Stimulated activated naive CD8-positive, alpha-beta T cell treated with anti-CD3 and anti-CD28 coated beads, Interleukin-15, amount 100 ng/mL, for 72 hours (primary cell): ENCODE results near the gene PRR33.

Experiments used
- ATAC-seq: fragments of 150-1000 bp; cut with Tn5 transposase; 2 replicates; pipeline ENCODE4 v1.10.0; 2021; ENCODE audit warnings: mild to moderate bottlenecking, moderate library complexity
- DNase-seq, 2 donors: peaks; one replicate each; pipeline ENCODE4 v3.0.0; 2021 to 2022
- H3K27ac Mint-ChIP-seq, 2 donors: one replicate each; pipeline ENCODE4 v1.8.0; 2022; ENCODE audit warnings: mild to moderate bottlenecking in 2 of 2, mixed read lengths in 2 of 2, moderate library complexity in 2 of 2
- H3K27me3 Mint-ChIP-seq: one replicate; pipeline ENCODE4 v1.8.0; 2022; ENCODE audit warnings: mixed read lengths
- H3K4me1 Mint-ChIP-seq: one replicate; pipeline ENCODE4 v1.8.0; 2022; ENCODE audit warnings: mild to moderate bottlenecking, mixed read lengths
- H3K4me3 Mint-ChIP-seq, 2 donors: one replicate each; pipeline ENCODE4 v1.8.0; 2022; ENCODE audit warnings: mild to moderate bottlenecking in 2 of 2, mixed read lengths in 2 of 2, moderate library complexity in 1 of 2
- H3K9me3 Mint-ChIP-seq, 2 donors: one replicate each; pipeline ENCODE4 v1.8.0; 2022; ENCODE audit warnings: mixed read lengths in 2 of 2

PRR33 gene

DNA sequence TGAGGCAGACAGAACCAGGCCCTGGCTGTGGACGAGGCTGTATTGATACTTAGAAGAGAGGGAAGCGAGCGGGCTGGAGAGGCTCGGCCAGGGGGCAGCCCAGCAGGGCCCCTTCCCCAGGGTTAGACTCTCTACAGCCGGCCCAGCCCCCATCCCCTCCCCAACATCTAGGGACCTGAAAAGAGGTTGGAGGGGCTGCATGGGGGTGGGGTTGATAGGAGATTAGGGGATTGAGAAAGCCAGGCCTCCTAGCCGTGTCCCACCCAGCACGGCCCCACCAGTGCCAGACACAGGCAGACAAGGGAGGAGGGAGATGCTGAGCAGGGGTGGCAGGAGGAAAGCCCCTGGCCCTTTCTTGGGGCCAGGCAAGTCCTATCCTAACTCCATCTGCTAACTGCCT lies 33.1 kb downstream of the PRR33 start:
- H3K4me1 Mint-ChIP-seq: peaks cover 43% of the 10 kb centered on the region
- no peaks in the 10 kb centered on the region for H3K27me3 Mint-ChIP-seq
- ATAC-seq: no peak
- no peak overlapping the region for H3K4me3 Mint-ChIP-seq
- DNase-seq: no peak
- peak overlapping the region in 1 of 2 donors; percentile 15 for H3K27ac Mint-ChIP-seq
- no peaks in the 10 kb centered on the region for H3K9me3 Mint-ChIP-seq

DNA sequence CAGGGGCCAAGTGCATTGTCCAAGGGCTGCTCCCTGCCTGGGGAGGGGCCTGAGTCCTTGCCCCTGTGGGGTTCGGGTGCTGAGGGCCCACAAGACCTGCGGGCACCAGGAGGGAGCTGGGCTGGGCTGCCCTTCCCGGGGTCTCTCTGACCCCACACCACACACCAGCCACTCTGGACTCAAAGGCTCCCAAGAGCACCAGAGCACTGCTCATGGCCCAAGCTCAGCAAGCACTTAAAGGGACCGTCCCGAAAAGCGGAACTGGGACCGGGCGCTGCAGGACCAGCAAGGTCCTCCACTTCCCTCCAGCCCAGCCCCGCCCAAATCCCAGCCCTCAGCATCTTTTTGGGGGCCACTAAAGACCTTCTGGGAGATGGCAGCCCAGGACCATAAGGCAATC lies 33.5 kb downstream of the PRR33 start:
- no peak for DNase-seq
- Mint-ChIP-seq H3K27ac (no peak overlapping the region), H3K4me1 (peaks cover 44% of the 10 kb centered on the region), H3K9me3 (no peaks in the 10 kb centered on the region), H3K27me3 (no peaks in the 10 kb centered on the region), H3K4me3 (no peak overlapping the region)
- ATAC-seq: no peak

DNA sequence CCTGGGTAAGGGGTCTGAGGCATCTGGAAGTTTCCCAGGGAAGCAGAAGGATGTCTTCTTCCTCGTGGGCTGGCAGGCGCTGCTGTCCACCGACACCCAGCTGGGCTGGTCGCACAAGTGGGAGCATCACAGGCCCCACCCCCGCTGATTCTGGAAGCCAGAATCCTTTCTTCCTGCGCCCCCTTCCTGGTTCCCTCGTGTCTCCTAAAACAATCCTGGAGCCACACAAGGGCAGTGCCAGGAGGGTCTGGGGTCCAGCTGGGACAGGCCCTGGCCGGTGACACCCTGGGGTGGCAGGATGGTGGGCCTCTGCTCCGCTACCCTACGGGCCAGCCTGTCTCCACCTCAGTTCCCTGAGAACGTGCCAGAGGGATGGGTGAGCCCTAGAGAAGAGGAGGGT lies 34.6 kb downstream of the PRR33 start:
- DNase-seq: no peak
- no peak overlapping the region for H3K27ac Mint-ChIP-seq
- no peak overlapping the region for H3K4me3 Mint-ChIP-seq
- H3K9me3 Mint-ChIP-seq: no peaks in the 10 kb centered on the region
- peaks cover 55% of the 10 kb centered on the region for H3K4me1 Mint-ChIP-seq
- no peaks in the 10 kb centered on the region for H3K27me3 Mint-ChIP-seq
- no peak for ATAC-seq

DNA sequence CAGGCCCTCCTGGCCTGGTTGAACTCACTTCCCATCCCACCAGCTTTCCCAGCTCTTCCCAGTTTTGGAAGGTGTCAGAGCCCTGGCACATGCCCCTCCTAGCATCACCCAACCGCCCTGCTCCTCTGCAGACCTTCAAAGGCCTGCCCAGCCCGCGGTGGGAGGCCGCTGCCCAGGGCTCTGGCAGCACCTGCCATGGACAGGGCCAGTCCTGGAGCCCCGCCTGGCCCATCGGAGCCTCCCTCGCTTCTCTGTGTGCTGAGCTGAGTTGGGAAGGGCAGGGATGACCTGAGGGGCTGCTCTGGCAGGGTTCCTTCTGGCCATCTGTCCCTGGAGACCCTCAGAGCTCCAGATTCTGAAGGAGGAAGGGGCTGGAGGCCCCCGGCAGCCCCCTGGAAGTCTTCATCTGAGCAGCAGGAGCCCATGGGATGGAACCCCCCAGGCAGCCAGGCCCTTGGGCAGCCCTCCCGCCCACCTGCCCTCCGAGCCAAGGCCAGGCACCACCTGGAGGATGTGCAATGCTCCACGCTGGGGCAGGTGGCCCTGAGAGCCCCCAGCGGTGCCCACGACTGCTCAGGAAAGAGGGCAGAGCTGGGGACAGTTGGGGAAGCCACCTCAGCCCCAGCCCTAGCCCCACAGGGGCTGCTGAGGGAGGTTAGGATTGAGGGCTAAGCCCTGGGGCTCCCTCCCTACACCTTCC lies 35.2 kb downstream of the PRR33 start:
- H3K27ac Mint-ChIP-seq: peak overlapping the region; percentile 12 to 74
- DNase-seq (no peak), ATAC-seq (no peak)
- no peaks in the 10 kb centered on the region for H3K9me3 Mint-ChIP-seq
- H3K4me3 Mint-ChIP-seq: peak overlapping the region; percentile 4 to 98
- H3K4me1 Mint-ChIP-seq: peaks cover 61% of the 10 kb centered on the region
- H3K27me3 Mint-ChIP-seq: no peaks in the 10 kb centered on the region

DNA sequence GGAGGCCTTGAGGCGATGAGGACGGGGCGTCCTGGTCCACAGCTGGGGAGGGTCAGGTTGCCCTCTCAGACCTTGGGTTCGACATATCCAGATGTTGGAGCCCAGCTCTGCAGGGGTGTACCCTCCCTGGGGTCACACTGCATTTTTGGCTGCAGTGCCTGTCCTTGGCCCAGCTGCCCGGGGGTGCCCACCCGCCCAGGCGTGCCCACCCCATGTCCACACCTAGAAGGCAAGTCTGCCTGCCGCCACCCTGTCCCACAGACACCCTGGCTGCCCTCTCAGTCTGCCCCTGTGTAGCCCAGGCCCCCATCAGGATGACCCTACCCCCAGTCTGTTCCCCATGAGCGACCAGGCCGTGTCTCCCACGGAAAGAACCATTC lies 35.8 kb downstream of the PRR33 start:
- H3K9me3 Mint-ChIP-seq: no peaks in the 10 kb centered on the region
- H3K4me3 Mint-ChIP-seq: peak overlapping the region; percentile 91 to 98
- ATAC-seq (no peak), DNase-seq (no peak)
- H3K27me3 Mint-ChIP-seq: no peaks in the 10 kb centered on the region
- peaks cover 67% of the 10 kb centered on the region for H3K4me1 Mint-ChIP-seq
- peak overlapping the region; percentile 12 to 81 for H3K27ac Mint-ChIP-seq

DNA sequence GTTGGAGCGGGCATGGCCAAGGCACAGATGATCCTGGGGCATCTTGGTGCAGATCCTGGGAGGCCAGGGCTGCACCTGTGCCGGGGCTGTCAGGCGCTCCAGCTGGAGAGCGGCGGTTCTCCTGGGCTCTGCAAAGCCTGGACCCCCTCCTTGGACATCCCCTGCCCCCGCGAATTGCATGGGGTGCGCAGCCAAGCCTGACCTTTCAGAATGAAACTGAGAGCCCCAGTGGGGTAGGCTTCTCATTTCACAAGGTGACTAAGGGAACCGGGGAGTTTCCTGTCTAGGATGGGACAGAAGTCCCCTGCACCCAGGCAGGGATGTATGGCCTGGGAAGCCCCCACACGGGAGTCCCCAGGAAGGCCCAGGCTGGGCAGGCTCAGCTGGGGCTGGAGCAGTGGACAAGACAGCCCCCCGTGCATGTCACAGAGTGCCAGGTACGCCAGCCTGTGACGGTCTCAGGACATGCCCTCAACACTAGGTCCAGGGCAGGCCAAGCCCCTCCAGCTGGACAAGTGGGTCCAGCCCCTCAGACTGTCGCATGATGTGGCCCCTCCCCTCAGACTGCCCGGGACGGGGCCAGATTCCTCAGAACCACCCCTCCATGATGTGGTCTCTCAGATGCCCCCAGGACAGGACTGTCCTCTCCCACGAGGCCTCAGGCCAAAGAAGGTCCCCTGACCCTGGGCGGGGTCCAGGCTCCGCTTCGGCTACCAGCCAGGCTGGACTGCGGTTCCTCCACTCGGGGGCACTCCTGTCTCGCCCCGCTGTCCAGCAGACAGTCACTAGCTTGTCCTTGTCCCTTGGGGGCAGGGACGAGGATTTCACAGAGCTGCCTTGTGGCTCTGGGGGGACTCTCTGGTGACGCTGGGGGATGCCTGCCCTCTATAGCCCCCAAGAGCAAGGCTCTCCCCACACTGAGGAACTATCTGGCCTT lies 36.5 kb downstream of the PRR33 start:
- peak; percentile 63 to 82 for DNase-seq
- peak overlapping the region; percentile 91 to 98 for H3K4me3 Mint-ChIP-seq
- peak; percentile 54 for ATAC-seq
- peak overlapping the region; percentile 46 to 81 for H3K27ac Mint-ChIP-seq
- H3K27me3 Mint-ChIP-seq: no peaks in the 10 kb centered on the region
- peaks cover 74% of the 10 kb centered on the region for H3K4me1 Mint-ChIP-seq
- H3K9me3 Mint-ChIP-seq: no peaks in the 10 kb centered on the region

DNA sequence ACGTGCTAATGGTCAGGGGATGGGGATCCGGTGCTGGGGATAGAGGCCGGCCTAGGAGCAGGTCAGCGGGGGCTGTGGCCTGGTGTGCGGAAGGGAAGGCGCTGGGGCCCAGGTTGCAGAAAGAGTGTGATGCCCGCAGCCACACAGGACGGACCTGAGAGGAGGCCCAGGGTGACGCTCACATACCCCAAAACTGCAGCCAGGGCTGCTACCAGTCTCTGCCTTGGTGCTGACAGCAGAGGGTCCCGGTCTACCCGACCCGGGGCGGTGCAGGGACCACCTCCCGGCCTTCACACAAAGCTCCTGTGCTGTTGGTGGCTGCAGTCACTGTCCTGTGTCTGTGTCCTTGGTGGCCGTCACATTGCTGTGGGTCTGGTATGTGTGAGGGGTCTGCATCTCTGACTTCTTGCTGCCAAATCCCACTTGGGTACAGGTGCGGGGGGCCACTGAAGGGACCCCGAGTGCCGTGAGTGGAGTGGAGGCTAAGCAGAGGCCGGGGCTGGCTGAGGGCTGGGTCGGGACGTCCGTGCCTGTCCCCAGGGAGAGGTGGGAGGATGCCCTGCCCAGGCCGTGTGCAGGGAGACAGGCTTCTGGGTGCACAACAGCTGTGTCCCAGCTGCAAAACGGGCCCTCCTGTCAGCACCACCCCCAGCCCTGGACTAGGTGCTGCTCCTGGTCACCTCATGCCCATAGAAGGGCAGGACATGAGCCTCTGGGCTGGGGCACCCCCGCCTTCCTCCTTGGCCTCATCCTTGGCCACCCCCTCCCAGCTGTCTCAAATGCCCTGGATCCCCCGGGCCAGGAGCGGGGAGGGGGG lies 37.4 kb downstream of the PRR33 start:
- H3K9me3 Mint-ChIP-seq: no peaks in the 10 kb centered on the region
- peak overlapping the region; percentile 98 to 99 for H3K27ac Mint-ChIP-seq
- peak in 1 of 2 donors; percentile 58 for DNase-seq
- H3K27me3 Mint-ChIP-seq: no peaks in the 10 kb centered on the region
- ATAC-seq: peak; percentile 35
- peak overlapping the region; percentile 91 to 98 for H3K4me3 Mint-ChIP-seq
- peaks cover 81% of the 10 kb centered on the region for H3K4me1 Mint-ChIP-seq

DNA sequence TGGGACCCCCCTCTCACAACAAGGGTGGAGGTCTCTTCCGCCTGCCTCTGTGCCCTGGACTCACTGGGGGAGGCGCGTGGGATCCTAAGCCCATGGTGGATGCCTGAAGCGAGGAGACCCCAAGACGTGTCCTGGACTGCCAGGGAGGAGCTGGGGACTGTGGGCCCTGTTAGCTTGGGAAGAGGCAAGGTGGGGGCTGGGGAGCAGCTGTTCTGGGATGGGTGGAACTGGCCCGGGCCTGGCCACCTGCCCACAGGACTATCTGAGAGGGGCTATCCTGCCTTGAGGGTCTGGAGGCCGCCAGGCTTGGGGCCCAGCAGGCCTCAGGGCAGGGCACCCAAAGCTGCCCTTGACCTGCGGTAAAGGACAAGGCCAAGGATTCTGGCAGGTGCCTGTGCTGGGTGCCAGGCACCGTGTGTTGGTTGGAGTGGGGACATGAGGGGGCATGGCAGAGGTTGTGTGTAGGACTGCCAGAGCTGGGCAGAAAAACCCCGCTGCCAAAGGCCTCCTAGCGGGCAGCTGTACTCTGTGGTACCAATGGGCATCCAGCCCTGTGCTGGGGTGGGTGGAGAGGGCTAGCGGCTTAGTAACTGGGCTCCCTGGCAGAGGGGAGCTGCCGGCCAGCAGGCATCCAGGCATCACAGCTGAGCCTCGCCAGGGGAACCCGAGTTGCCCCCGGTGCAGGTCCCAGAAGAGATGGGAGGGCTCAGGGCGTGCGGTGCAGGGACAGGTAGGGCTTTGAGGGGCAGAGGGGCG lies 38.1 kb downstream of the PRR33 start:
- H3K4me3 Mint-ChIP-seq: peak overlapping the region; percentile 91 to 98
- ATAC-seq (peak; percentile 8), DNase-seq (peak; percentile 41 to 55)
- H3K27me3 Mint-ChIP-seq: no peaks in the 10 kb centered on the region
- H3K27ac Mint-ChIP-seq: peak overlapping the region; percentile 98 to 99
- no peaks in the 10 kb centered on the region for H3K9me3 Mint-ChIP-seq
- H3K4me1 Mint-ChIP-seq: peaks cover 81% of the 10 kb centered on the region

DNA sequence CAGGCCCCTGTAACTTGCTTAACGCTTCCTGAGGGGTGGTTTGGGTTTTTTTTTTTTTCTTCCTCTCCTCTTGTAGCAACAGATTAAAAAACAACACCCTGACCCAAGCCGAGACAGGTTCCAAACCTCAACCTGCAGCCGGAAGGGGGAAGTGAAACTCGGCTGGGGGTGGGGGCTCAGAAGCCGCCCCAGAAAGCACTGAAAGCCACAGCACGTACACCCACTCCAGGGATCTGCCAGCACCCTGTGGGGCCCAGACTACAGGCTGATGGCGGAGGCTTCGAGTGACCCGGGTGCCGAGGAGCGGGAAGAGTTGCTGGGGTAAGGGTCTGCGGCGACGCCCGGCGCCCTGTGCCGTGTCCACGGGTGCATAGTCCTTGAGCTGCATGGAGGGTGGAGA lies 38.8 kb downstream of the PRR33 start, which contains the start of gene LSP1:
Gene LSP1, plus strand, starts transcription at position 208 of the 400 bp plus-strand sequence. Its CDS starts 61 bp downstream, at position 269.
- ATAC-seq: peak; percentile 75
- peak; percentile 88 to 94 for DNase-seq
- H3K27ac Mint-ChIP-seq: peak within 1 kb of the TSS; percentile 98 to 99
- H3K4me1 Mint-ChIP-seq: peaks cover 81% of the 10 kb centered on the region
- peak within 1 kb of the TSS; percentile 91 to 98 for H3K4me3 Mint-ChIP-seq
- H3K27me3 Mint-ChIP-seq: no peaks in the 10 kb centered on the region
- H3K9me3 Mint-ChIP-seq: no peaks in the 10 kb centered on the region

DNA sequence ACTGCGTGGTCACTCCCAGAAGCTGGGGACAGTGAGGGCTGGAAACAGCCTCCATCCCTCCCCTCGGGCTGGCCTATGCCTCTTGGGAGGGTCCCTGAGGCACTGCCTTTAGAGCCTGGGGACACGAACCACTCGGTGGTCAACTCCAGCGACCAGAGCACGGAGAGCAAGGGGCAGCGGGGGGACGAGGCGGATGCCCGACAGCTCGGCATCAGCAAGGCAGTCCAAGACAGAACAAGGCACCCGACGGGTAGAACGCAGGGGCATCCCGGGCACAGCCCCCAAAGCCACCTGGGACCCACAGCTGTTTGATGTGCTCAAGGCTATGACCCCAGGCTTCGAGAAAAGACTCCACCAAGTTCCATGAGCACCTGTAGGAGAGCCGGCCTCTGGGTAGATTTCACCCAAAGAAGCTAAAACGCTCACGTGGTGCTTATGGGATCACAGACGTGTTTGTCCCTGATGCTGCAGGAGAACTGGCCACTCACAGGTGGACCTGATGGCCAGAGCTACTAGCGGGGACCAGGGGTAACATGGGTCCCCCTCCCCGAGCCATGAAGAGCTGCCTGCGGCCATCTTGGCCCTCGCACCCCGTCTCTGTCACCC lies 39.3 kb downstream of the PRR33 start:
- ATAC-seq: peak; percentile 0
- DNase-seq: no peak
- H3K4me1 Mint-ChIP-seq: peaks cover 81% of the 10 kb centered on the region
- H3K4me3 Mint-ChIP-seq: peak overlapping the region; percentile 91 to 98
- no peaks in the 10 kb centered on the region for H3K9me3 Mint-ChIP-seq
- H3K27ac Mint-ChIP-seq: peak overlapping the region; percentile 98 to 99
- H3K27me3 Mint-ChIP-seq: no peaks in the 10 kb centered on the region

DNA sequence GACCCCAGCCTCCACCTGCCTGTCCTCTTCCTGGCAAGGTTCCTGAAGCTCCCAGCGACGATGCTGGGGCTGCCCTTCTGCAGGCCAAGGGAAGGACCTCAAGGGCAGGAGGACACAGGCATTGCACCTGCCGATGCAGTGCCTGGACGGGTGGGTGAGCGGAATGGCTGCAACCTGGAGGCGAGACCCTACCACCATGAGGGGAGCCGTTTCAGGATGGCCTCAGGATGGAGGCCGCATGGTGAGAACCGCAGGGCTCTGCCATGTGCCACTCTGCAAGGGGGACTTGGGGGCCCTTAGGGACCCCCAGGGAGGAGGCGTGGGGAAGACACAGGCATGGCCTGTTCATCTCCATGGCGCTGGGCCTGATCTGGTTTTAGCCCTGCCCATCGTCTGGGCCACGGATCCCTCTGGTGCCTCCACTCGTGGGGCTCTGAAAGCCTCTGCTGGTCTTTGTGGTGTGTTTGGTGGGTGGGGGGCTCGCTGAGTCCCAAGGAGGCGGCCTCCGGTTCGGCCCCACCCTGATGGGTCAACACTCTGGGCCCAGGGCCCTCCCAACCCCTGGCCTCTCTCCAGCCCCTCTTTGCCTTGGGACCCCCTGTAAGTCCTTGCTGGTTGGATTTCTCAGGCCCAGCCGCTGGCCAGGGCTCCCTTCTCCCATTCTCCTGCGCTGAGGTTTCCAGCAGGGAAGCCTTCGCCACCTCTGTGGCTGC lies 40.1 kb downstream of the PRR33 start:
- peaks cover 83% of the 10 kb centered on the region for H3K4me1 Mint-ChIP-seq
- peak overlapping the region; percentile 91 to 98 for H3K4me3 Mint-ChIP-seq
- DNase-seq: peak in 1 of 2 donors; percentile 42
- H3K27ac Mint-ChIP-seq: peak overlapping the region; percentile 98 to 99
- H3K9me3 Mint-ChIP-seq: no peaks in the 10 kb centered on the region
- H3K27me3 Mint-ChIP-seq: peaks cover 4% of the 10 kb centered on the region
- no peak for ATAC-seq

DNA sequence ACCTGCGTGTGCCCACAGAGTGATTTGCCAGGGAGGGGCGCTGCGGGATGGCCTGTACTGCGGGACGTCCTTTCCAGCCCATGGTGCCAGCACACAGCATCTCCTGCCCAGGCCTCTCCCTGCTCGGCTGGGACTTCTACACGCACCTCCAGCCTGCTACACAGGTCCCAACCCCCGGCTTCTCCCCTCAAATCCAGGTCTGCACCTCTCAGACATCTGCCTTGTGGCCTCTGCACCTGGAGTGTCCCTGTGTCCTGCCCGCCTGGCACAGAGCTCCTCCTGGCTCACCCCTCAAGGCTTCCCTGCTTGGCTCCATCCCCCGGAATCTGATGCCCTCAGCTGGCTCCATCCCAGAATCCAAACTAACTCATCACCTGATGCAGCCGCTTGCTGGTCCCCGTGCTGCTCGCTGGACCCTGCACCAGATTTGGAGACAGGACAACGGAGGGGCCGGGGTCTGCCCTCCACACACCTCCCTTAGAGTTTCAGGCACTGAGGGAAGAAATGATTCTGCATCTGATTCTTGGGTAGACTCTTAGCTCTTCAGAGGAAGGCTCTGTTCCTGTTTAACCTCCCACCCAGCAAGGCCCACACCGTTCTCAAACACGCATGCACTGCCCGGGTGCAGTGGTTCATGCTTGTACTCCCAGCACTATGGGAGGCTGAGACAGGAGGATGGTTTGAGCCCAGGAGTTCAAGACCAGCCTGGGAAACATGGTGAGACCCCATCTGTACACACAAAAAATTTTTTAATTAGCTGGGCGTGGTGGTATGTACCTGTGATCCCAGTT lies 42.9 kb downstream of the PRR33 start:
- Mint-ChIP-seq H3K27me3 (peaks cover 7% of the 10 kb centered on the region), H3K27ac (peak overlapping the region; percentile 33 to 62), H3K9me3 (no peaks in the 10 kb centered on the region), H3K4me1 (peaks cover 94% of the 10 kb centered on the region), H3K4me3 (peak overlapping the region in 1 of 2 donors; percentile 34)
- no peak for DNase-seq
- ATAC-seq: no peak

DNA sequence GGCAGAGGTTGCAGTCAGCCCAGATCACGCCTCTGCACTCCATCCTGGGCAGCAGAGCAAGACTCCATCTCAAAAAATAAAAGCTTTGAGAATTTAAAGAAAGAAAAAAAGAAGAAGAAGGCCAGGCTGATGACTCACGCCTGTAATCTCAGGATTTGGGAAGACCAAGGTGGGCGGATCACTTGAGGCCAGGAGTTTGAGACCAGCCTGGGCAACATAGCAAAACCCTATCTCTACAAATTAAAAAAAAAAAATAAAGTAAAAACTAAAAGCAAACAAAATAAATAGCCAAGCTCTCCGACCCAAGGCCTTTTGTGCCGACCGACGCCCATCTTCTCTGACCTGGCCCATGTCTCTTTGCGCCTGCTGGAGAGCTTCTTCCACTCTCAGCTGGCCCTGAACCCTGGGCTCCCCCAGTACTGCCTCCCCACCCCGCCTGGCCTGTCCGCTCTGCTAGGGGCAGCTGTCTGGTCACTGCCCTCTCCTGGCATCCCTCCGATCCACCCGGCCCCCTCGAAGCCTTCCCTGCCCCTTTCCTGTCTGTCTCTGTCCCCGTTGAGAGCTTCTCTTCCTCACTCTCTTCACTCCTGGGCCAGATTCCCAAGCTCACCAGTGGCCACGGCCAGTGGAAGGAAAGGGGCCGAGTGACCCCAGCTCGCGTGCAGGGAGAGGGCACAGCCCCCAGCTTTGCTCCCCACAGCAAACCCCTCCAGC lies 43.6 kb downstream of the PRR33 start:
- no peak overlapping the region for H3K4me3 Mint-ChIP-seq
- H3K27me3 Mint-ChIP-seq: peaks cover 7% of the 10 kb centered on the region
- no peaks in the 10 kb centered on the region for H3K9me3 Mint-ChIP-seq
- H3K4me1 Mint-ChIP-seq: peaks cover 100% of the 10 kb centered on the region
- ATAC-seq (no peak), DNase-seq (no peak)
- H3K27ac Mint-ChIP-seq: no peak overlapping the region
